Measurements from ENCODE around the gene PRKCZ.

GRCh38 chr1:2111674-2112035, 61.4 kb downstream of the PRKCZ start:
- TF ChIP-seq EGR1 (IDR thresholded peaks at IDR 0.05; ENCODE audit: low read depth in 2 of 2), result no peak
- TF ChIP-seq TAF1 (conservative IDR thresholded peaks at IDR 0.05), result no peak
- TF ChIP-seq CTCF (IDR thresholded peaks at IDR 0.05; ENCODE audit: low read depth, low read length, missing input control), result no peak
- TF ChIP-seq REST (IDR thresholded peaks at IDR 0.05), result no peak
- no peak for TF ChIP-seq YY1 (IDR thresholded peaks at IDR 0.05)
- TF ChIP-seq ATF3 (IDR thresholded peaks at IDR 0.05), result no peak
- no peak for TF ChIP-seq RAD21 (IDR thresholded peaks at IDR 0.05)
- TF ChIP-seq ZBTB33 (IDR thresholded peaks at IDR 0.05), result no peak
- no peak for TF ChIP-seq GABPA (IDR thresholded peaks at IDR 0.05 in 1 of 2, conservative IDR thresholded peaks at IDR 0.05 in 1 of 2)
- TF ChIP-seq MAX (IDR thresholded peaks at IDR 0.05), result no peak
